Nucleus accumbens (tissue), 56 donors: ENCODE results near the gene FANCE.

Experiments used
- DNase-seq, 56 donors: peaks; one replicate each; lab custom pipeline; 2025; lab: John Stamatoyannopoulos, UW

The FANCE gene

GRCh38 chr6:35483062-35483461, 30.9 kb downstream of the FANCE start:
- no peak for DNase-seq

DNA sequence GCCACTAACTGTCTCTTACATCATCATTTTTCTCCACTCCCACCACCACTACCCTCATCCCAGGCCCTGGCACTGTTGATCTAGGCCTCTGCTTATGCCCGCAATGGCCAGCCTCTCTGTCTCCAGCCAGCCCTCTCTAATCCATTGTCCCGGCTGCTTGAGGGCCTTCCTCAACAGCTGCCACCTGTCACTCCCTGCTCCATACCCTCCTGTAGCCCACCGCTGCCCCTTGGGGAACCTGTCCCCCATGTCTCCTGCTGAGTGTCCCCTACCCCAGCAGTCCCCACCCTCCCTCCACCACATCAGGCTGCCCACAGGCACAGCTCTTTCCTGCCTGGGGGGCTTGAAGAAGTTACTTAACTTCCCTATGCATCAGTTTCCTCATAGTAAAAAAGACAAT, 31.4 kb downstream of the FANCE start:
- no peak for DNase-seq

DNA sequence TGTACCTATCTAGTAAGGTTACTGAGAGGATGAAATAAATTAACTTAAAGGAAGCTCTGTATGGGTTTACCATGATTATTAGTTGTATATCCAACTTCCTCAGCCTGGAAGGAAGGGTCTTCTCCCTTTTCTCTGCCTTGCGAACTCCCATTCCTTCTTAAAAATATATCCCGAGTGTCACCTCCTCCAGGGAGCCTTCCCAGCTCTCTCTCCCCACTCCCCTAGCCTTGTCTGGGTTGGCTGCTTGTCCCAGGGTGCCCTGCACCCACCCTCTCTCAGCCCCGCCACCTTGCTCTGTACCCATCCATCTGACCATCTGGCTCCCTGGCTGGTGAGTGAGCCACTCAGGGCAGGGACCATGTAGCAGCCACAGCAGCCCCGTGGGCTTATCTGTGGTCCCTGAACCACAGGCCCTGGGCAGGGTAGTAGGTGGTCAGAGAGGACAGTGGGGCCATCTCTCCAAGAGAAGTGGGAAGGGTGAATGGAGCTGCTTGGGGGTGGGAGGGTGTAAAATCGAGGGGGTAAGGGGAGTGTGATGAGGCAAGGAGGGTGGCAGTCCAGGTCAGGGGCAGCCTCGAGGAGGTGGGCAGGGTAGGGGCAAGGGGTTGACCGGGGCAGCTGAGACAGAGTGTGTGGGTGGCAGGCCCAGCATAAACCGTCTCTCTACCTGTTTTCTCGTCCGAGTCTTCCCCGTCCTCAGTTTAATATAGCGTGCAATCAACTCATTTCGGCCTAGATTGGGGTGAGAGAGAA, 31.9 kb downstream of the FANCE start:
- DNase-seq, result no peak

GRCh38 chr6:35484921-35485392, 32.8 kb downstream of the FANCE start:
- no peak for DNase-seq

GRCh38 chr6:35485402-35485877, 33.3 kb downstream of the FANCE start:
- DNase-seq, result no peak

GRCh38 chr6:35486005-35486925, 34.1 kb downstream of the FANCE start:
- DNase-seq, result no peak

- DNase-seq, result no peak
Observed at GRCh38 chr6:35487658-35488516, 35.7 kb downstream of the FANCE start.

- no peak for DNase-seq
Observed at GRCh38 chr6:35488517-35488862, 36.4 kb downstream of the FANCE start.

- no peak for DNase-seq
Observed at GRCh38 chr6:35489066-35489465, 36.9 kb downstream of the FANCE start.

DNA sequence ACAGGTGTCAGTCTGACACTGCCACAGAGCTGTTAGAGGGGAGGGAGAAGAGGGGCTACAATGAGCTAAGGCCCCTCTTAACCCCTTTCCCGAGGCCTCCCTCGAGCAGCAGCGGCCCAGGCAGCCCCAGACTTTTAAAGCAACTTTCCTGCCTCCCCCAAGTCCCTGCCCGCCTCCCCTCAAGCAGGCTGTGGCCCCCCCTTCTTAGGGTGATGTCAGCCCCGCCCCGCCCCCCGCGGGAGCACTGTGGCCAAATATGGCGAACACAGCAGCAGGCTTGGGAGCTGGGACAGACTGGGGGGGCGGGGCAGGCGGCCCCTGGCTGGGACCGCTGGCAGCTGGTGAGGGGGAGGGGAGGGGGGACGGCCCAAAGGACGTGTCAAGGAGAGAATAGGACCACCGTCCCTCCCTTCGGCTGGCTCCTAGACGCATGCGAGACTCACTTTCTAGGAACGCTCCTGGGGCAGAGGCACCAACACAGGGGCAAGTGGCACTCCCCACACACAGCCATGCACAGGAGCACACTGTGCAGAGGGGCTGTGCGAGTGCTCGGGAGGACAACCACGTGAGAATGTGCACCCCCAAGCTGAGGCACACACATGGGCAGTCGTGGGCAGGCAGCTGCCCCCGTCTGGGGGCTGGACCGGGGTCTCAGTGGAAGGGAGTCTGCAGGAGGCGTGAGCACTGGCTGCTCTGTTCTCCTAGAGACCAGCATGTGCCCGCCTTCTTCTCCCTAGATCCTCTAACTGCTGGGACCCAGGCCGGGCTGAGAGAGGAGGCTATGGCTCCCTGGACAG, 38.1 kb downstream of the FANCE start:
- peak in 29 of 56 donors; percentile 4 to 74 (median 20) for DNase-seq

GRCh38 chr6:35490821-35491557, 38.9 kb downstream of the FANCE start:
- no peak for DNase-seq

GRCh38 chr6:35491558-35492257, 39.6 kb downstream of the FANCE start:
- DNase-seq, result no peak

- DNase-seq, result no peak
Observed at GRCh38 chr6:35492258-35492973, 40.3 kb downstream of the FANCE start.

- no peak for DNase-seq
Observed at GRCh38 chr6:35492974-35493284, 40.8 kb downstream of the FANCE start.

GRCh38 chr6:35493307-35493983, 41.3 kb downstream of the FANCE start:
- no peak for DNase-seq

DNA sequence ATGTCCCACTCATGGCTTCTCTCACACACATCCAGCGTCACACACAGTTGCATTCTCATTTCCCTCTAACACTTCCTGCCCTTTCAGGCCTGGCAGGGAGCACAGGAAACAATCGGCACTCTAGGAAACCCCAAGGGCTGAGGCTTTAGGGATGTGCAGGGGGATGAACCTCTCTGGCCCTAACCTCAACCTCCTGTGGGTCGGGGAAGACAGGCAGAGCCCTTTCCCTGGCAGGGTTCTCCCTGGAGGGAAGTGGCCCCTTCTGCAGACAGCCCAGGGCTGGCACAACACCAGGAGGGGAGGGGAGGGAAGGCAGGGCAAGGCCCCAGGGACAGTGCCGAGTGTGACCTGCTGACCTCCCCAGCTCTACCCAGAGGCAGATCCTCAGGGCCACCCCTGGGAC, 42.0 kb downstream of the FANCE start:
- no peak for DNase-seq
